ENCODE data around the gene C2orf80.

DNA sequence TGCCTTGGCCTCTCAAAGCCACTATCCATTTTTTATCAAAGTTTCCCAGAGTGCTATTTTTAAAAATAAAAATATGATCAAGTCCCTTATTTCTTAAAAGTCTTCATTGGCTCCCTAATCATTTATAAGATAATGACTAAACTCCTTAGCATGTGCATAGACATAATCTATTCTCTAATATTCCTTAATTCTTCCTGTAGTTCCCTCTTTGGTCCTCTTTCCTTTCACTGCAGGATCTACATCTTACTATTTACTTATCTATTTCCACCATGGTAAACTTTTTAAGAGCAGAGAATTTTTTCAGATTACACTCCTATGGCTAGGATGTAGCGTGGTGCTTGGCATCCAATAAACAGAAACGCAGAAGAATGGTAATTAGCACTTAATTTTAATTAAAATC is 46.0 kb upstream of the C2orf80 start:
- TF ChIP-seq, protein P1, sequence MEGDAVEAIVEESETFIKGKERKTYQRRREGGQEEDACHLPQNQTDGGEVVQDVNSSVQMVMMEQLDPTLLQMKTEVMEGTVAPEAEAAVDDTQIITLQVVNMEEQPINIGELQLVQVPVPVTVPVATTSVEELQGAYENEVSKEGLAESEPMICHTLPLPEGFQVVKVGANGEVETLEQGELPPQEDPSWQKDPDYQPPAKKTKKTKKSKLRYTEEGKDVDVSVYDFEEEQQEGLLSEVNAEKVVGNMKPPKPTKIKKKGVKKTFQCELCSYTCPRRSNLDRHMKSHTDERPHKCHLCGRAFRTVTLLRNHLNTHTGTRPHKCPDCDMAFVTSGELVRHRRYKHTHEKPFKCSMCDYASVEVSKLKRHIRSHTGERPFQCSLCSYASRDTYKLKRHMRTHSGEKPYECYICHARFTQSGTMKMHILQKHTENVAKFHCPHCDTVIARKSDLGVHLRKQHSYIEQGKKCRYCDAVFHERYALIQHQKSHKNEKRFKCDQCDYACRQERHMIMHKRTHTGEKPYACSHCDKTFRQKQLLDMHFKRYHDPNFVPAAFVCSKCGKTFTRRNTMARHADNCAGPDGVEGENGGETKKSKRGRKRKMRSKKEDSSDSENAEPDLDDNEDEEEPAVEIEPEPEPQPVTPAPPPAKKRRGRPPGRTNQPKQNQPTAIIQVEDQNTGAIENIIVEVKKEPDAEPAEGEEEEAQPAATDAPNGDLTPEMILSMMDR (conservative IDR thresholded peaks at IDR 0.05): no peak
- TF ChIP-seq EZH2 (IDR thresholded peaks at IDR 0.05; ENCODE audit: low read depth): no peak

Measured in PC-9 (cell line).